GM23338 (cell line): ENCODE data around the gene SLC35F1. TPM values are rescaled to one million over a fixed set of nuclear protein-coding genes. Genes with fewer than 3 reads are reported as not detected.

Experiments
- ATAC-seq: fragments of 200-7000 bp; cut with Tn5 transposase; 3 replicates; pipeline ENCODE4 v1.9.1; 2020
- DNase-seq: peaks from one replicate; pipeline ENCODE4 v3.0.0-alpha.2; 2015; ENCODE audit warnings: low spot score
- H2AFZ ChIP-seq: fragments of 200-600 bp; sonication (generic); 2 replicates; pipeline ENCODE4 v1.8.0; 2016; ENCODE audit warnings: antibody characterized with exemption, mild to moderate bottlenecking, moderate library complexity
- H3F3A ChIP-seq: fragments of 200-600 bp; sonication (generic); replicated peaks from 2 replicates; pipeline ENCODE4 v1.8.0; 2017; ENCODE audit warnings: antibody characterized with exemption, mixed run types, low read depth
- H3K27ac ChIP-seq: fragments of 200-600 bp; sonication (generic); 2 replicates; pipeline ENCODE4 v1.6.1; 2016; ENCODE audit warnings: low read depth
- H3K27me3 ChIP-seq: fragments of 200-600 bp; sonication (generic); 2 replicates; pipeline ENCODE4 v1.8.0; 2016; ENCODE audit warnings: mild to moderate bottlenecking, mixed run types, moderate library complexity; ENCODE audit not compliant: insufficient read depth
- H3K36me3 ChIP-seq: fragments of 200-600 bp; sonication (generic); 2 replicates; pipeline ENCODE4 v1.8.0; 2016; ENCODE audit warnings: mild to moderate bottlenecking; ENCODE audit not compliant: insufficient read depth
- H3K4me1 ChIP-seq: fragments of 200-600 bp; sonication (generic); 2 replicates; pipeline ENCODE4 v1.8.0; 2016; ENCODE audit warnings: mild to moderate bottlenecking, moderate library complexity; ENCODE audit not compliant: insufficient read depth
- H3K4me2 ChIP-seq: fragments of 200-600 bp; sonication (generic); 2 replicates; pipeline ENCODE4 v1.7.1; 2017; ENCODE audit warnings: mixed run types
- H3K4me3 ChIP-seq: fragments of 200-600 bp; sonication (generic); 2 replicates; pipeline ENCODE4 v1.6.1; 2016; ENCODE audit warnings: mixed run types
- H3K79me2 ChIP-seq: fragments of 200-600 bp; sonication (generic); replicated peaks from 2 replicates; pipeline ENCODE4 v1.8.0; 2017; ENCODE audit warnings: mild to moderate bottlenecking; ENCODE audit not compliant: insufficient read depth
- H3K9me2 ChIP-seq: fragments of 200-600 bp; sonication (generic); 2 replicates; pipeline ENCODE4 v1.8.0; 2017; ENCODE audit not compliant: insufficient read depth
- H4K20me1 ChIP-seq: fragments of 200-600 bp; sonication (generic); replicated peaks from 2 replicates; pipeline ENCODE4 v1.8.0; 2017; ENCODE audit warnings: mild to moderate bottlenecking; ENCODE audit not compliant: insufficient read depth
- H3K27ac Mint-ChIP-seq: 2 replicates; pipeline ENCODE4 v1.8.0; 2020; ENCODE audit warnings: inconsistent platforms, mild to moderate bottlenecking, moderate library complexity, mixed read lengths
- H3K27me3 Mint-ChIP-seq: 3 replicates; pipeline ENCODE4 v1.8.0; 2022; ENCODE audit warnings: low read depth, mild to moderate bottlenecking, moderate library complexity, mixed read lengths, inconsistent platforms; ENCODE audit not compliant: insufficient read depth, poor library complexity
- H3K36me3 Mint-ChIP-seq: 3 replicates; pipeline ENCODE4 v1.8.0; 2021; ENCODE audit warnings: low read depth, mild to moderate bottlenecking, inconsistent platforms, moderate library complexity, mixed read lengths
- H3K4me1 Mint-ChIP-seq: 3 replicates; pipeline ENCODE4 v1.8.0; 2020; ENCODE audit warnings: mild to moderate bottlenecking, inconsistent platforms, mixed read lengths
- H3K4me3 Mint-ChIP-seq: 3 replicates; pipeline ENCODE4 v1.8.0; 2021; ENCODE audit warnings: moderate library complexity, mild to moderate bottlenecking, inconsistent platforms, mixed read lengths
- H3K9me3 Mint-ChIP-seq: 3 replicates; pipeline ENCODE4 v1.8.0; 2020; ENCODE audit warnings: moderate library complexity, mild to moderate bottlenecking, inconsistent platforms, mixed read lengths
- EZH2 ChIP-seq: fragments of 200-600 bp; sonication (generic); IDR thresholded peaks from one replicate; pipeline ENCODE4 v1.8.0; 2017; ENCODE audit warnings: antibody characterized with exemption, mild to moderate bottlenecking, low read depth; ENCODE audit not compliant: unreplicated experiment
- ZNF331 ChIP-seq: fragments of 250-450 bp; sonication (Bioruptor Pico); IDR thresholded peaks from 2 replicates; pipeline ENCODE4 v1.5.0; 2020; ENCODE audit warnings: low read depth, mild to moderate bottlenecking, moderate library complexity
- polyA plus RNA-seq: library from polyadenylated mRNA; unstranded; fragments of >200 nt; fragmentation: Nextera tagmentation; extraction: Ambion mirVana; gene quantifications from 2 replicates; pipeline ENCODE4 v1.2.1, GENCODE V29; 2016
- total RNA-seq: library from RNA; depleted of rRNA; stranded (reverse); fragments of >200 nt; shearing (Covaris generic); gene quantifications from 2 replicates; pipeline ENCODE4 v1.2.3, GENCODE V29; 2014
- TF ChIP-seq, protein P1 (sequence below): fragments of 250-450 bp; sonication (Bioruptor Pico); IDR thresholded peaks from 2 replicates; pipeline ENCODE4 v1.5.0; 2020; ENCODE audit warnings: mild to moderate bottlenecking, moderate library complexity
- TF ChIP-seq, protein P2 (sequence below): IDR thresholded peaks from 2 replicates; pipeline ENCODE4 v1.6.1; 2016; ENCODE audit warnings: antibody characterized with exemption
- TF ChIP-seq, protein P3 (sequence below), 2 experiments: fragments of 200-600 bp in 1 of 2; sonication (generic) in 1 of 2; conservative IDR thresholded peaks; 2 replicates each; pipeline versions ENCODE4 v1.5.1 to v1.6.1; 2016 to 2017; ENCODE audit warnings: antibody characterized with exemption in 2 of 2, low read depth in 2 of 2, mild to moderate bottlenecking in 2 of 2, moderate library complexity in 1 of 2

Gene SLC35F1
- total and polyA plus RNA-seq, 2 experiments from 2014 or later, result 3.0 to 10.3 TPM

DNA sequence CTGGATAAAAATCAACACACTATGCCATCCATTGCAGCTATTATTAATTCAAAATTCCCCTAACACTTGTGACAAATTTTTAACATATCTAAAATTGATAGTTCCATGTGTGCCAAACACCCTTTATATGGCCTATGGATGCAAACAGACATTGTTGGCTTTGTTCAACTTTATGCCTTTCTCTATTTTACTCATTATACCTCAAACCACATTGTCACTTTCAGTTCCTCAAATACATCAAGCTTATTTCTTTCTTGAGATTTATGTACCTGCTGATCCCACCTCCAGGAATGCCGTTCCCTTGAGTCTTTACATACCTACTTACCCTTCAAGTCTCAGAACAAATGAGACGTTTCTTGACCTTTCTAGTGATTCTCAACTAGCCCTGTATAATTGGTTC, 447.6 kb downstream of the SLC35F1 start (continued):
- TF ChIP-seq, protein P1, sequence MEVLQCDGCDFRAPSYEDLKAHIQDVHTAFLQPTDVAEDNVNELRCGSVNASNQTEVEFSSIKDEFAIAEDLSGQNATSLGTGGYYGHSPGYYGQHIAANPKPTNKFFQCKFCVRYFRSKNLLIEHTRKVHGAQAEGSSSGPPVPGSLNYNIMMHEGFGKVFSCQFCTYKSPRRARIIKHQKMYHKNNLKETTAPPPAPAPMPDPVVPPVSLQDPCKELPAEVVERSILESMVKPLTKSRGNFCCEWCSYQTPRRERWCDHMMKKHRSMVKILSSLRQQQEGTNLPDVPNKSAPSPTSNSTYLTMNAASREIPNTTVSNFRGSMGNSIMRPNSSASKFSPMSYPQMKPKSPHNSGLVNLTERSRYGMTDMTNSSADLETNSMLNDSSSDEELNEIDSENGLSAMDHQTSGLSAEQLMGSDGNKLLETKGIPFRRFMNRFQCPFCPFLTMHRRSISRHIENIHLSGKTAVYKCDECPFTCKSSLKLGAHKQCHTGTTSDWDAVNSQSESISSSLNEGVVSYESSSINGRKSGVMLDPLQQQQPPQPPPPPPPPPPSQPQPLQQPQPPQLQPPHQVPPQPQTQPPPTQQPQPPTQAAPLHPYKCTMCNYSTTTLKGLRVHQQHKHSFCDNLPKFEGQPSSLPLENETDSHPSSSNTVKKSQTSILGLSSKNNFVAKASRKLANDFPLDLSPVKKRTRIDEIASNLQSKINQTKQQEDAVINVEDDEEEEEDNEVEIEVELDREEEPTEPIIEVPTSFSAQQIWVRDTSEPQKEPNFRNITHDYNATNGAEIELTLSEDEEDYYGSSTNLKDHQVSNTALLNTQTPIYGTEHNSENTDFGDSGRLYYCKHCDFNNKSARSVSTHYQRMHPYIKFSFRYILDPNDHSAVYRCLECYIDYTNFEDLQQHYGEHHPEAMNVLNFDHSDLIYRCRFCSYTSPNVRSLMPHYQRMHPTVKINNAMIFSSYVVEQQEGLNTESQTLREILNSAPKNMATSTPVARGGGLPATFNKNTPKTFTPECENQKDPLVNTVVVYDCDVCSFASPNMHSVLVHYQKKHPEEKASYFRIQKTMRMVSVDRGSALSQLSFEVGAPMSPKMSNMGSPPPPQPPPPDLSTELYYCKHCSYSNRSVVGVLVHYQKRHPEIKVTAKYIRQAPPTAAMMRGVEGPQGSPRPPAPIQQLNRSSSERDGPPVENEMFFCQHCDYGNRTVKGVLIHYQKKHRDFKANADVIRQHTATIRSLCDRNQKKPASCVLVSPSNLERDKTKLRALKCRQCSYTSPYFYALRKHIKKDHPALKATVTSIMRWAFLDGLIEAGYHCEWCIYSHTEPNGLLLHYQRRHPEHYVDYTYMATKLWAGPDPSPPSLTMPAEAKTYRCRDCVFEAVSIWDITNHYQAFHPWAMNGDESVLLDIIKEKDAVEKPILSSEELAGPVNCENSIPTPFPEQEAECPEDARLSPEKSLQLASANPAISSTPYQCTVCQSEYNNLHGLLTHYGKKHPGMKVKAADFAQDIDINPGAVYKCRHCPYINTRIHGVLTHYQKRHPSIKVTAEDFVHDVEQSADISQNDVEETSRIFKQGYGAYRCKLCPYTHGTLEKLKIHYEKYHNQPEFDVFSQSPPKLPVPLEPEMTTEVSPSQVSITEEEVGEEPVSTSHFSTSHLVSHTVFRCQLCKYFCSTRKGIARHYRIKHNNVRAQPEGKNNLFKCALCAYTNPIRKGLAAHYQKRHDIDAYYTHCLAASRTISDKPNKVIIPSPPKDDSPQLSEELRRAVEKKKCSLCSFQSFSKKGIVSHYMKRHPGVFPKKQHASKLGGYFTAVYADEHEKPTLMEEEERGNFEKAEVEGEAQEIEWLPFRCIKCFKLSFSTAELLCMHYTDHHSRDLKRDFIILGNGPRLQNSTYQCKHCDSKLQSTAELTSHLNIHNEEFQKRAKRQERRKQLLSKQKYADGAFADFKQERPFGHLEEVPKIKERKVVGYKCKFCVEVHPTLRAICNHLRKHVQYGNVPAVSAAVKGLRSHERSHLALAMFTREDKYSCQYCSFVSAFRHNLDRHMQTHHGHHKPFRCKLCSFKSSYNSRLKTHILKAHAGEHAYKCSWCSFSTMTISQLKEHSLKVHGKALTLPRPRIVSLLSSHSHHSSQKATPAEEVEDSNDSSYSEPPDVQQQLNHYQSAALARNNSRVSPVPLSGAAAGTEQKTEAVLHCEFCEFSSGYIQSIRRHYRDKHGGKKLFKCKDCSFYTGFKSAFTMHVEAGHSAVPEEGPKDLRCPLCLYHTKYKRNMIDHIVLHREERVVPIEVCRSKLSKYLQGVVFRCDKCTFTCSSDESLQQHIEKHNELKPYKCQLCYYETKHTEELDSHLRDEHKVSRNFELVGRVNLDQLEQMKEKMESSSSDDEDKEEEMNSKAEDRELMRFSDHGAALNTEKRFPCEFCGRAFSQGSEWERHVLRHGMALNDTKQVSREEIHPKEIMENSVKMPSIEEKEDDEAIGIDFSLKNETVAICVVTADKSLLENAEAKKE (CRISPR knock-in tag), result no peak
- no peak for TF ChIP-seq EZH2

DNA sequence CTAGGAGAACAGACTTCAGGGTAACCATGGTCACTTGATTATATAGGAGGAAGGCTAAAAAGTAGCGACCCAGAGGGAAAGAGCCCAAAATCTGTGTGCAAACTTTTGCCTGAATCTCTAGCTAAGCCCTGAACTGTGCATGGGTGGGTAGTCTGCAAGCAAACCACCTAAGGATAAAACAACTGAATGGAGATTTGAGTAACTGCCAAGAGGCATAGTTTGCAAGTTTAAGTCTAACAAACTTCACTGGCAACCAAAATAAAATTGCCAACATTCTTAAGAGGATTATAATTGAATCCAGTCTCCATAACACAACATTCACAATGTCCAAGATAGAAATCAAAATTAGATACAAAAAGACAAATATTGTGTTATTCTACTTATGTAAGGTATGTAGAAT, 449.0 kb downstream of the SLC35F1 start:
- no peak for DNase-seq
- Histone ChIP-seq H4K20me1 (no peaks in the 10 kb centered on the region), H3K36me3 (no peaks in the 10 kb centered on the region), H3K4me3 (no peak overlapping the region), H3K4me2 (no peak overlapping the region), H3K27me3 (no peaks in the 10 kb centered on the region), H3K4me1 (no peaks in the 10 kb centered on the region), H3K79me2 (no peaks in the 10 kb centered on the region), H2AFZ (no peak overlapping the region), H3K9me2 (no peaks in the 10 kb centered on the region), H3K27ac (no peak overlapping the region), H3F3A (no peaks in the 10 kb centered on the region)
- peaks cover 2% of the 10 kb centered on the region for H3K27me3 Mint-ChIP-seq
- H3K36me3 Mint-ChIP-seq, result no peaks in the 10 kb centered on the region
- no peak overlapping the region for H3K4me3 Mint-ChIP-seq
- no peak for ATAC-seq
- 0 out of 2 replicates have a peak overlapping the region, but pooled peaks have one; percentile 33 for H3K27ac Mint-ChIP-seq
- H3K9me3 Mint-ChIP-seq, result peaks cover 5% of the 10 kb centered on the region; the same call in 1 of the 3 replicates
- H3K4me1 Mint-ChIP-seq, result 0 out of 3 replicates have a peak, but pooled peaks cover 4% of the 10 kb centered on the region
- TF ChIP-seq, protein P2, sequence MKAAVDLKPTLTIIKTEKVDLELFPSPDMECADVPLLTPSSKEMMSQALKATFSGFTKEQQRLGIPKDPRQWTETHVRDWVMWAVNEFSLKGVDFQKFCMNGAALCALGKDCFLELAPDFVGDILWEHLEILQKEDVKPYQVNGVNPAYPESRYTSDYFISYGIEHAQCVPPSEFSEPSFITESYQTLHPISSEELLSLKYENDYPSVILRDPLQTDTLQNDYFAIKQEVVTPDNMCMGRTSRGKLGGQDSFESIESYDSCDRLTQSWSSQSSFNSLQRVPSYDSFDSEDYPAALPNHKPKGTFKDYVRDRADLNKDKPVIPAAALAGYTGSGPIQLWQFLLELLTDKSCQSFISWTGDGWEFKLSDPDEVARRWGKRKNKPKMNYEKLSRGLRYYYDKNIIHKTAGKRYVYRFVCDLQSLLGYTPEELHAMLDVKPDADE, result no peak
- TF ChIP-seq, protein P1 (CRISPR knock-in tag), result no peak
- TF ChIP-seq, protein P3, sequence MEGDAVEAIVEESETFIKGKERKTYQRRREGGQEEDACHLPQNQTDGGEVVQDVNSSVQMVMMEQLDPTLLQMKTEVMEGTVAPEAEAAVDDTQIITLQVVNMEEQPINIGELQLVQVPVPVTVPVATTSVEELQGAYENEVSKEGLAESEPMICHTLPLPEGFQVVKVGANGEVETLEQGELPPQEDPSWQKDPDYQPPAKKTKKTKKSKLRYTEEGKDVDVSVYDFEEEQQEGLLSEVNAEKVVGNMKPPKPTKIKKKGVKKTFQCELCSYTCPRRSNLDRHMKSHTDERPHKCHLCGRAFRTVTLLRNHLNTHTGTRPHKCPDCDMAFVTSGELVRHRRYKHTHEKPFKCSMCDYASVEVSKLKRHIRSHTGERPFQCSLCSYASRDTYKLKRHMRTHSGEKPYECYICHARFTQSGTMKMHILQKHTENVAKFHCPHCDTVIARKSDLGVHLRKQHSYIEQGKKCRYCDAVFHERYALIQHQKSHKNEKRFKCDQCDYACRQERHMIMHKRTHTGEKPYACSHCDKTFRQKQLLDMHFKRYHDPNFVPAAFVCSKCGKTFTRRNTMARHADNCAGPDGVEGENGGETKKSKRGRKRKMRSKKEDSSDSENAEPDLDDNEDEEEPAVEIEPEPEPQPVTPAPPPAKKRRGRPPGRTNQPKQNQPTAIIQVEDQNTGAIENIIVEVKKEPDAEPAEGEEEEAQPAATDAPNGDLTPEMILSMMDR (conservative IDR thresholded peaks at IDR 0.05; ENCODE audit: low read depth in 2 of 2), result no peak
- no peak for TF ChIP-seq ZNF331 (CRISPR knock-in tag)
